HG03175 (cell line): ENCODE results near the gene YWHAG.
"Not testable (repeated sequence)": the region's sequence is repeated elsewhere in the genome, so short reads cannot be mapped to it uniquely, and the experiment has no call there.

Experiments used
- ATAC-seq: cut with Tn5 transposase; IDR thresholded peaks from one replicate; pipeline ENCODE4 v1.9.1; 2021; ENCODE audit warnings: mild to moderate bottlenecking, moderate library complexity; ENCODE audit not compliant: unreplicated experiment

YWHAG gene

GRCh38 chr7:76381814-76382213 lies 23.0 kb upstream of the YWHAG start:
- no peak for ATAC-seq

- ATAC-seq, result no peak
Measured at GRCh38 chr7:76380623-76380966, 21.8 kb upstream of the YWHAG start.

GRCh38 chr7:76377186-76377918 lies 18.6 kb upstream of the YWHAG start:
- ATAC-seq, result no peak

- ATAC-seq, result no peak
Measured at GRCh38 chr7:76375251-76375650, 16.5 kb upstream of the YWHAG start.

GRCh38 chr7:76372984-76373833 lies 14.4 kb upstream of the YWHAG start:
- no peak for ATAC-seq

- ATAC-seq, result no peak
Measured at GRCh38 chr7:76371396-76371795, 12.6 kb upstream of the YWHAG start.

GRCh38 chr7:76369018-76369417 lies 10.2 kb upstream of the YWHAG start:
- no peak for ATAC-seq

GRCh38 chr7:76368190-76368589 lies 9.4 kb upstream of the YWHAG start:
- no peak for ATAC-seq

GRCh38 chr7:76364198-76364584 lies 5.4 kb upstream of the YWHAG start:
- no peak for ATAC-seq

- ATAC-seq, result not testable (repeated sequence)
Measured at GRCh38 chr7:76363754-76364153, 5.0 kb upstream of the YWHAG start.

GRCh38 chr7:76359978-76360638 lies 1.3 kb upstream of the YWHAG start:
- no peak for ATAC-seq

GRCh38 chr7:76359111-76359977 lies 553 bp upstream of the YWHAG start:
- peak; percentile 90 for ATAC-seq

GRCh38 chr7:76358011-76358480 lies 745 bp downstream of the YWHAG start:
- peak; percentile 26 for ATAC-seq

- ATAC-seq, result no peak
Measured at GRCh38 chr7:76357475-76358010, 1.2 kb downstream of the YWHAG start.

- ATAC-seq, result no peak
Measured at GRCh38 chr7:76356823-76357222, 2.0 kb downstream of the YWHAG start.

- ATAC-seq, result no peak
Measured at GRCh38 chr7:76356115-76356514, 2.7 kb downstream of the YWHAG start.

- no peak for ATAC-seq
Measured at GRCh38 chr7:76354981-76355730, 3.6 kb downstream of the YWHAG start.

GRCh38 chr7:76354516-76354915 lies 4.3 kb downstream of the YWHAG start:
- no peak for ATAC-seq

GRCh38 chr7:76353744-76354143 lies 5.0 kb downstream of the YWHAG start:
- no peak for ATAC-seq

GRCh38 chr7:76352193-76352592 lies 6.6 kb downstream of the YWHAG start:
- ATAC-seq, result no peak
